Measurements from ENCODE around the gene SERGEF.

GRCh38 chr11:17951685-17952388, 61.0 kb downstream of the SERGEF start:
- no peak for TF ChIP-seq CTCF (IDR thresholded peaks at IDR 0.05; ENCODE audit: insufficient read depth, low read depth, low read length)
- no peak for TF ChIP-seq EZH2 (IDR thresholded peaks at IDR 0.05; ENCODE audit: insufficient read depth, low read length)

Data from astrocyte (in vitro differentiated cells and primary cell).